CD4-positive, alpha-beta T cell treated with Interferon alpha-2 for 1 hour (primary cell): ENCODE measurements around the gene ABHD12.
A peak's percentile ranks its signal among the peaks of the same experiment; 100 is the strongest.

Source experiments
- DNase-seq, 2 donors: peaks; one replicate each; pipeline ENCODE4 v3.0.0-alpha.2; 2020 to 2022

The ABHD12 gene

GRCh38 chr20:25287631-25288290, 102.9 kb downstream of the ABHD12 start:
- DNase-seq, result no peak

- peak in 1 of 2 donors; percentile 0 for DNase-seq
These were observed 103.7 kb downstream of the ABHD12 start for GRCh38 chr20:25286917-25287316.

GRCh38 chr20:25285856-25286798, 104.5 kb downstream of the ABHD12 start:
- no peak for DNase-seq

- no peak for DNase-seq
These were observed 105.5 kb downstream of the ABHD12 start for GRCh38 chr20:25285091-25285647.

GRCh38 chr20:25284131-25284601, 106.5 kb downstream of the ABHD12 start:
- DNase-seq, result no peak

GRCh38 chr20:25283221-25283951, 107.2 kb downstream of the ABHD12 start:
- no peak for DNase-seq

- no peak for DNase-seq
These were observed 107.8 kb downstream of the ABHD12 start for GRCh38 chr20:25282796-25283195.

GRCh38 chr20:25282034-25282781, 108.4 kb downstream of the ABHD12 start:
- DNase-seq, result no peak

- DNase-seq, result peak in 1 of 2 donors; percentile 34
These were observed 109.1 kb downstream of the ABHD12 start for GRCh38 chr20:25281541-25281991.

- DNase-seq, result peak in 1 of 2 donors; percentile 1
These were observed 109.8 kb downstream of the ABHD12 start for GRCh38 chr20:25280574-25281535.

- DNase-seq, result peak in 1 of 2 donors; percentile 1
These were observed 110.5 kb downstream of the ABHD12 start for GRCh38 chr20:25280051-25280573.

- DNase-seq, result peak in 1 of 2 donors; percentile 0
These were observed 111.2 kb downstream of the ABHD12 start for GRCh38 chr20:25279403-25279802.

GRCh38 chr20:25278636-25279361, 111.8 kb downstream of the ABHD12 start:
- DNase-seq, result peak in 1 of 2 donors; percentile 1

- no peak for DNase-seq
These were observed 112.6 kb downstream of the ABHD12 start for GRCh38 chr20:25277941-25278521.

GRCh38 chr20:25277051-25277801, 113.4 kb downstream of the ABHD12 start:
- peak in 1 of 2 donors; percentile 0 for DNase-seq

GRCh38 chr20:25276533-25277050, 114.0 kb downstream of the ABHD12 start:
- peak in 1 of 2 donors; percentile 1 for DNase-seq

- peak in 1 of 2 donors; percentile 0 for DNase-seq
These were observed 114.7 kb downstream of the ABHD12 start for GRCh38 chr20:25275813-25276532.
